AG10803 (cell line): ENCODE data around the gene ALX4.

Experiments
- DNase-seq: peaks from one replicate; pipeline ENCODE4 v3.0.0; 2010; ENCODE audit warnings: low read depth
- H3K4me3 ChIP-seq: 2 replicates; pipeline ENCODE4 v1.5.1; 2011; ENCODE audit warnings: mild to moderate bottlenecking, low read length, control low read depth
- TF ChIP-seq, protein P1 (sequence below): conservative IDR thresholded peaks from 2 replicates; pipeline ENCODE4 v1.5.1; 2011; ENCODE audit warnings: mild to moderate bottlenecking, low read length, control low read depth, inconsistent platforms

The ALX4 gene

DNA sequence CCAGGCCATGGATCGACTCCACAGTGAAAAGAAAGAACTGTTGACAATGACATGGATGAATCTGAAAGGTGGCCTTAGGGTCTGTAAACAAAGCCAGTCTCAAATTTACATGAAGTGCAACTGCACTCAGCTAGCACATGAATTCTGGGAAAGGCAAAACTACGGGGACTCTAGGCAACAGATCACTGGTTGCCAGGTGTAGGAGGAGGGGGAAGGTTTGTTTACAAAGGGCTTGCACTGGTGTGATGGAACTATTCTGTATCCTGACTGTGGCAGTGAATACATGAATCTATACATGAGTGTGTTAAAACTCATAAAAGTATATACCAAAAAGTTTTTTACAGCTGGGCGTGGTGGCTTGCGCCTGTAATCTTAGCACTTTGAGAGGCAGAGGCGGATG lies 27.3 kb downstream of the ALX4 start:
- H3K4me3 ChIP-seq, result no peak overlapping the region
- TF ChIP-seq, protein P1, sequence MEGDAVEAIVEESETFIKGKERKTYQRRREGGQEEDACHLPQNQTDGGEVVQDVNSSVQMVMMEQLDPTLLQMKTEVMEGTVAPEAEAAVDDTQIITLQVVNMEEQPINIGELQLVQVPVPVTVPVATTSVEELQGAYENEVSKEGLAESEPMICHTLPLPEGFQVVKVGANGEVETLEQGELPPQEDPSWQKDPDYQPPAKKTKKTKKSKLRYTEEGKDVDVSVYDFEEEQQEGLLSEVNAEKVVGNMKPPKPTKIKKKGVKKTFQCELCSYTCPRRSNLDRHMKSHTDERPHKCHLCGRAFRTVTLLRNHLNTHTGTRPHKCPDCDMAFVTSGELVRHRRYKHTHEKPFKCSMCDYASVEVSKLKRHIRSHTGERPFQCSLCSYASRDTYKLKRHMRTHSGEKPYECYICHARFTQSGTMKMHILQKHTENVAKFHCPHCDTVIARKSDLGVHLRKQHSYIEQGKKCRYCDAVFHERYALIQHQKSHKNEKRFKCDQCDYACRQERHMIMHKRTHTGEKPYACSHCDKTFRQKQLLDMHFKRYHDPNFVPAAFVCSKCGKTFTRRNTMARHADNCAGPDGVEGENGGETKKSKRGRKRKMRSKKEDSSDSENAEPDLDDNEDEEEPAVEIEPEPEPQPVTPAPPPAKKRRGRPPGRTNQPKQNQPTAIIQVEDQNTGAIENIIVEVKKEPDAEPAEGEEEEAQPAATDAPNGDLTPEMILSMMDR, result no peak
- DNase-seq, result no peak

DNA sequence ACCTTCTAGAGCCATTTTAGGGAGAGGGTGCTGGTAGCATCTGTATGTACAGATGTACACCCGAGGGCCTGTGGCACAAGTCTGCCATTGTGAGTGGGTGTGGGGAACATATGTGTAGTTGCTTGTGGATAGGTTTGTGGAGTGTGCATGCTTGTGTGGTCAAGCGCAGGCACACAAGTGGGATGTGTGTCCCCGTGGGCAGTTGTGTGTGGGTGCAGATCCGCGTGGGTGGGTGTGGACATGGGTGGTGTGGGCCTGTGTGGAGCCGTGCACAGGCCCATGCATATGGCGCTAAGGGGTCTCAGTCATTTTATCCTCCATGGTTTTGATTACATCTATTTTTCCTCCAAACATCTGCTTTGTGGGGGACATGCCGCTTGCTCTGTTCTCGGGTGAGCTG lies 28.8 kb downstream of the ALX4 start:
- no peak for DNase-seq
- TF ChIP-seq, protein P1, result no peak
- H3K4me3 ChIP-seq, result no peak overlapping the region

DNA sequence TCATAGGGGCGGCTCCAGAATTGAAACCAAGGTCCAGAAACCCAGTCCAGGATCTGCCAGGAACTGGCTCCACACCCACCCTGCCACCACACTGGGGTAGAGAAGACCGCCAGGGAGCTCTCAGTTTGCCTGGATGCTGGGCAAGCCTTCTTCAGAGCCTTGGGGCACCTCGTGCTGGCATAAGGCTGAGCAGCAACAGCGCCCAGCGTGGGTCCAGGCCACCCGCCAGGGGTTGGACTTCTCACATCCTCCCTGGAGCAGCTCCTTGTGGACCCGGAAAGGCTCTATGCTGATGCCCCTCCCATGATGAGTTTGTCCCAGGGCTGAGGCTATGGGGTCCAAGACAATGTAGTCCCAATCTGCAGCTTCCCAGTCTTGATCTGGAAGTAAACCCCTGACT lies 29.7 kb downstream of the ALX4 start:
- no peak overlapping the region for H3K4me3 ChIP-seq
- TF ChIP-seq, protein P1, result no peak
- no peak for DNase-seq

DNA sequence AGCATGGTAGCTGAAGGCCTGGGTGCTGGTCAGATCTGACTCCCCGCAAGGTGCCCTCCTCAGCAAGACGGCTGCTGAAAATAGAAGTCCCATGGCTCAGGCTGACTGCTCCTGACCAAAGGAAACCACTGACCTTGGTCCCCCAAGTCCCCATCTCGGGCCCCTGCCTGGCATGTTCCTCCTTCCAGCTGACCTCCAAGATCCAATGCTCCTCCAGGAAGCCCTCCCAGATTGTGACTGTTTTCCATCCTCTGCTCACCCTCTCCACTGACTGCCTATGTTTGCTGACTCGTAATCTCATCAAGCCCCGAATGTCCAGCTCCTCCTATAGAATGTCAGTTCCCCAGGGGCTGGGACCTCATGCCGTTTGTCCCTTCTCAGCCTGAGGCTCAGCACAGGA lies 30.5 kb downstream of the ALX4 start:
- TF ChIP-seq, protein P1, result no peak
- no peak overlapping the region for H3K4me3 ChIP-seq
- DNase-seq, result no peak

DNA sequence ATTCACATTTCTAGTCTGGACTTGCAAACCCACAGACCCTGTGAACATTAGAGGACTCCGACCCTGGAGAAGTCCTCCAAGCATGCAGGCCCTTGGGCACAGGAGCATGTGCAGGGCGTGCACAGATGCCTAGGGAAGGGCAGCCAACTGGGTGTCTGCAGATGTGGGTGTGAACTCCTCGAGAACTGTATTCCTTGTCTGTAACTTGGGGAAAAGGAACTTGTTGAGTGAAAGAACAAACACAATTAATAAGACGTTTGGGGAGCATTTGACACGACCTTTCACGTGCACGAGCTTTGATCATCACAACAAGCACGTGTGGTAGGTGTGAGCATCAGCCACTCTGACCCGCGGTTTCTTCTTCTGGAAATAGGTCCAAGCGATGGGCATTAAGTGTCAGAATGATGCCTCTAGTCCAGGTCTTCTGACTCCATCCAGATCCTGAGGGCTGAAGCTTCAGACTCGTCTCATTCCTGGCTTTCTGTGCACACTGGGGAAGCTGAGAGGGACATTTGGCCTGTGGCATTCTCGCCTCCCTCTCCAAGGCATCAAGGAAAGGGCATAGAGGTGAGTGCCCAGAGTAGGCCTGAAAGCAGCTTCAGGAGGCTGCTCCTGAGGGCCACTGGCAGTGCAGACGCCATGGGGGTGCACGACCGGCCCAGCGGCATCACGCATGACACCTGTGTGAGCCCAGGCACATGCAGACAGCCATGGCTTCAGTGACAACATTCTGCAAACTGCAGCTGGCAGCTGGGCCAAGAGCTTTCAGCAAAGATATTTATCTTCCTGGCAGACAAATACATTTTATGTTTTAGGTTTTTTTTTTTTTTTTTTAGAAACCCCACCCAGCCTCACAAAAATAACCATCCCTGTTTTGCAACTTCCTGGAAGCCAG lies 32.5 kb downstream of the ALX4 start:
- no peak overlapping the region for H3K4me3 ChIP-seq
- TF ChIP-seq, protein P1, result no peak
- DNase-seq, result no peak

DNA sequence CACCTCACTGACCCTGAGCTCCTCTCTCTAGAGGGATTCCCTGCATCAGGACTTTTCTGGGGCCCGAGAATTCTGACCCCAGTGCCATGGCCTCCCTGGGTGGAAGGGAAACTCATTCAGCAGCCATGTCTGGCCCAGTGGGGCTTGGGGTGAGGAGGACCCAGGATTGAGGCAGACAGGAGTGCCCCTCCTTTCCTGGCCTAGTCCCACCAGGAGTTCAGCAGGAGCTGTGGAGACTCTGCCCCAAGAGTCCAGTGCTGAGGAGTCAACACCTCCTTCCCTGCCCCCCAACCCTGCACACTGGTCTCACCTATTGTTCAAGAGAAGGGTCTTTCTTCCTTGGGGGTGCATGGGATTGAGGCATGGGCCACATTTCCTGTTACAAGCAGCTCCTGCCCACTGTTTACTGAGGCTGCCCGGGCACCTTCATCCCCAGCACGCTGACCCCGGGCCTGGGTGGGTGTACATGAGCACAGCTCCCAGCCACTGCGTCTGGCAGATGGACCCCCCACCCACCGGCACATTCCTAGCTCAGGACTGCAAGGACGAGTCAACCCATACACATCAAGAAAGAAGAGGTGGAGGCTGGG lies 33.9 kb downstream of the ALX4 start:
- DNase-seq, result no peak
- no peak overlapping the region for H3K4me3 ChIP-seq
- TF ChIP-seq, protein P1, result no peak

DNA sequence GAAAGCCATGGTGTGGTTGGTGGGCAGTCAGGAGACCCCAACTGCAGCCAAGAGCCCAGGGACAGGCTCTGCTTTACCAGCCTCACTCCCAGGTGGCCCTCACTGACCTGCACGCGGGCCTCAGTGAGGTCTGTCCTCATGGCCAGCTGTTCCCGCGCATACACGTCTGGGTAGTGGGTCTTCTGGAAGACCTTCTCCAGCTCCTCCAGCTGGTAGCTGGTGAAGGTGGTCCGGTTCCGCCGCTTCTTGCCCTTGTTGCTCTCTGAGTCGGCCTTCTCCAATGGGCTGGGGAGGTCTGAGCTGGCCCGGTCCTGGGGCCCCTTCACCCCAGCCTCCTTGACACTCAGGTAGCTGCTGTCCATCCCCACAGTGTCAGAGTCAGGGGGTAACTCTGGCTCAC lies 34.7 kb downstream of the ALX4 start:
- TF ChIP-seq, protein P1, result no peak
- no peak overlapping the region for H3K4me3 ChIP-seq
- DNase-seq, result no peak
